ENCODE results near the gene KRTAP4-12.
"Not testable (repeated sequence)": the region's sequence is repeated elsewhere in the genome, so short reads cannot be mapped to it uniquely, and the experiment has no call there.

GRCh38 chr17:41139865-41140264 is 15.9 kb upstream of the KRTAP4-12 start:
- not testable (repeated sequence) for TF ChIP-seq CTCF (conservative IDR thresholded peaks at IDR 0.05; ENCODE audit: low read depth, low read length); EZH2 (IDR thresholded peaks at IDR 0.05; ENCODE audit: borderline replicate concordance, low read depth, low read length, poor library complexity, severe bottlenecking)
